K562 (cell line): Measurements from ENCODE around the gene CSAD. TPM values are rescaled to one million over a fixed set of nuclear protein-coding genes. Genes with fewer than 3 reads are reported as not detected.

Source experiments
- ATAC-seq: fragments of 200-7000 bp; cut with Tn5 transposase; 3 replicates; pipeline ENCODE4 v1.9.1; 2020; ENCODE audit warnings: moderate library complexity
- BruUV-seq: library from RNA; stranded (reverse); fragments of 400-500 nt; replicated peaks from 2 replicates; lab custom pipeline; 2021; lab: Mats Ljungman, UMichigan
- CTCF ChIA-PET: fragments of 300-600 bp; formaldehyde crosslinking; extraction: SDS; loops from one replicate; lab custom pipeline; 2021; ENCODE audit warnings: low intra/inter-chr PET ratio; lab: Yijun Ruan, JAX
- POLR2A ChIA-PET: fragments of 300-600, 350-650 bp; sonication (Branson Sonifier 250); formaldehyde crosslinking; extraction: SDS; loops from one replicate; lab custom pipeline; 2021; ENCODE audit warnings: antibody characterized with exemption, inconsistent platforms; lab: Yijun Ruan, JAX
- DNase-seq, 4 experiments: peaks; one replicate each; pipeline versions ENCODE4 v3.0.0 to v3.0.0-alpha.2; 2011 to 2018; ENCODE audit warnings: low spot score in 3 of 4, mixed read lengths in 3 of 4; ENCODE audit errors: extremely low read depth in 1 of 4
- FAIRE-seq: peaks from 2 replicates; lab custom pipeline; 2011; peaks lifted over from hg19 to GRCh38; lab: Jason Lieb, UNC
- H2AFZ ChIP-seq: 2 replicates; pipeline ENCODE4 v1.6.0; 2011; ENCODE audit warnings: low read depth, low read length, control low read depth, inconsistent platforms
- H3K27ac ChIP-seq: fragments of 200-600 bp; 3 replicates; pipeline ENCODE4 v1.8.0; 2011; ENCODE audit warnings: low read depth, mild to moderate bottlenecking, control low read depth, inconsistent platforms, low read length, moderate library complexity, mixed read lengths; ENCODE audit errors: extremely low read depth
- H3K27me3 ChIP-seq, 2 experiments: fragments of 300-600 bp in 1 of 2; 2 replicates in 1 of 2; 3 replicates in 1 of 2; pipeline versions ENCODE4 v1.6.0 to v1.8.0; 2011; ENCODE audit warnings: inconsistent platforms in 2 of 2, low read length in 2 of 2, mild to moderate bottlenecking in 1 of 2, mixed read lengths in 1 of 2, moderate library complexity in 1 of 2; ENCODE audit not compliant: control insufficient read depth in 2 of 2, insufficient read depth in 2 of 2
- H3K36me3 ChIP-seq: fragments of 300-600 bp; 3 replicates; pipeline ENCODE4 v1.8.0; 2011; ENCODE audit warnings: mild to moderate bottlenecking, low read length, inconsistent platforms; ENCODE audit not compliant: control insufficient read depth, insufficient read depth
- H3K4me1 ChIP-seq, 2 experiments: fragments of 200-600 bp in 1 of 2; replicated peaks in 1 of 2; 2 replicates in 1 of 2; 3 replicates in 1 of 2; pipeline versions ENCODE4 v1.5.1 to v1.8.0; 2011; ENCODE audit warnings: inconsistent platforms in 2 of 2, low read length in 2 of 2, mild to moderate bottlenecking in 1 of 2, mixed read lengths in 1 of 2, moderate library complexity in 1 of 2; ENCODE audit not compliant: control insufficient read depth in 2 of 2, insufficient read depth in 2 of 2
- H3K4me2 ChIP-seq: 2 replicates; pipeline ENCODE4 v1.6.1; 2011; ENCODE audit warnings: low read length, control low read depth, inconsistent platforms, mixed read lengths; ENCODE audit not compliant: insufficient read depth
- H3K4me3 ChIP-seq: fragments of 200-600 bp; sonication (generic), shearing (Covaris generic); 2 replicates; pipeline ENCODE4 v1.5.1; 2016; ENCODE audit warnings: control low read depth, inconsistent platforms
- H3K79me2 ChIP-seq: fragments of 200-600 bp; 3 replicates; pipeline ENCODE4 v1.8.0; 2011; ENCODE audit warnings: low read length, inconsistent platforms; ENCODE audit not compliant: control insufficient read depth, insufficient read depth
- H3K9ac ChIP-seq, 2 experiments: 2 replicates each; pipeline versions ENCODE4 v1.6.0 to v1.6.1; 2011; ENCODE audit warnings: low read depth in 2 of 2, low read length in 2 of 2, control low read depth in 1 of 2, inconsistent platforms in 1 of 2, mild to moderate bottlenecking in 1 of 2, mixed read lengths in 1 of 2; ENCODE audit not compliant: insufficient read depth in 1 of 2
- H3K9me1 ChIP-seq: one replicate; pipeline ENCODE4 v1.6.0; 2011; ENCODE audit warnings: inconsistent platforms, mild to moderate bottlenecking, low read length, moderate library complexity; ENCODE audit not compliant: control insufficient read depth, insufficient read depth
- H3K9me3 ChIP-seq: replicated peaks from 2 replicates; pipeline ENCODE4 v1.5.1; 2011; ENCODE audit warnings: low read depth, low read length, inconsistent platforms; ENCODE audit not compliant: control insufficient read depth, insufficient read depth
- H4K20me1 ChIP-seq: replicated peaks from 2 replicates; pipeline ENCODE4 v1.6.1; 2011; ENCODE audit warnings: low read length, inconsistent platforms, mixed read lengths; ENCODE audit not compliant: control insufficient read depth, insufficient read depth
- CEBPZ ChIP-seq: fragments of 150-350 bp; IDR thresholded peaks from 2 replicates; pipeline ENCODE4 v1.6.1; 2014; ENCODE audit warnings: low read depth, mild to moderate bottlenecking, low read length, borderline replicate concordance
- FOSL1 ChIP-seq: fragments of 200-800 bp; sonication (Bioruptor generic); conservative IDR thresholded peaks from 2 replicates; pipeline ENCODE4 v1.6.1; 2016; ENCODE audit warnings: missing genetic modification characterization, missing compliant biosample characterization
- MYBL2 ChIP-seq, 2 experiments: fragments of 450-650 bp in 1 of 2; sonication (generic) in 1 of 2; formaldehyde crosslinking in 1 of 2; IDR thresholded peaks; 2 replicates each; pipeline versions ENCODE4 v1.6.1 to v1.8.1; 2017 to 2022; ENCODE audit warnings: borderline replicate concordance in 1 of 2, inconsistent platforms in 1 of 2, low read depth in 1 of 2, mild to moderate bottlenecking in 1 of 2, missing genetic modification reagents in 1 of 2, moderate library complexity in 1 of 2
- ZNF639 ChIP-seq, 2 experiments: fragments of 200-800 bp in 1 of 2; sonication (Bioruptor generic) in 1 of 2; sonication (generic) in 1 of 2; formaldehyde crosslinking in 1 of 2; IDR thresholded peaks in 1 of 2; conservative IDR thresholded peaks in 1 of 2; 2 replicates each; pipeline versions ENCODE4 v1.5.0 to v1.6.1; 2016 to 2020; ENCODE audit warnings: missing compliant biosample characterization in 1 of 2, missing genetic modification characterization in 1 of 2, missing genetic modification reagents in 1 of 2
- WGBS: fragments of 100-300 bp; shearing (Covaris generic); methylation state at CpG from one replicate; pipeline ENCODE4 v1.1.6; 2016; ENCODE audit warnings: low coverage, mixed read lengths; ENCODE audit not compliant: insufficient coverage; ENCODE audit errors: missing lambda C conversion rate; 5-methylcytosine and 5-hydroxymethylcytosine counted together
- in situ Hi-C: fragments of 300-500 bp; cut with MboI; formaldehyde crosslinking; loops from 4 replicates; pipeline ENCODE4 v1.15.0; 2018; ENCODE audit warnings: inconsistent platforms, mixed read lengths
- intact Hi-C: fragments of 100-400 bp; cut with micrococcal nuclease; formaldehyde crosslinking; loops from 2 replicates; pipeline ENCODE4 v1.14.2; 2022
- polyA plus RNA-seq, 8 experiments: library from polyadenylated mRNA; depleted of rRNA in 4 of 8; stranded (reverse) in 5 of 8; unstranded in 3 of 8; fragments of >200 nt; fragmentation: Nextera tagmentation in 2 of 8; fragmentation: Illumina TruSeq in 1 of 8; extraction: Ambion mirVana in 2 of 8; extraction: Trizol in 1 of 8; gene quantifications; 2 replicates each; pipeline versions ENCODE4 v1.2.1 to v1.2.3, GENCODE V29; 2011 to 2014; ENCODE audit warnings: inconsistent platforms in 1 of 8, missing spikeins in 1 of 8
- total RNA-seq, 7 experiments: library from RNA; depleted of rRNA in 6 of 7; stranded (reverse); fragments of >200 nt in 6 of 7; fragmentation: Illumina TruSeq in 2 of 7; extraction: Trizol in 2 of 7; gene quantifications; 2 replicates each; pipeline versions ENCODE4 v1.2.1 to v1.2.3, GENCODE V29; 2011 to 2021; ENCODE audit warnings: low replicate concordance in 1 of 7

The CSAD gene
- total and polyA plus RNA-seq, 9 of the 15 experiments (the other 6 are each of a cell fraction or from before 2014, with no cell fraction given), result 1.8 to 19.6 (median 8.1) TPM

GRCh38 chr12:53173085-53173715 lies 7.5 kb downstream of the CSAD start:
- in situ Hi-C loops, result no loop called here
- BruUV-seq, result no TSS peak
- Histone ChIP-seq H3K9ac (peak overlapping the region in 1 of 2 experiments; percentile 81; a peak in 2 of 4 replicates), H4K20me1 (no peaks in the 10 kb centered on the region), H3K4me3 (no peak overlapping the region), H3K9me1 (no peaks in the 10 kb centered on the region), H3K4me1 (peaks cover 13 to 22% of the 10 kb centered on the region in 2 experiments)
- no peak for FAIRE-seq
- peak in 1 of 4 experiments; percentile 5 for DNase-seq
- CTCF ChIA-PET, result no interaction called here
- TF ChIP-seq CEBPZ (no peak), FOSL1 (tag) (0 out of 2 replicates have a peak, but pooled peaks have one; percentile 28), ZNF639 (CRISPR knock-in tag; conservative IDR thresholded peaks at IDR 0.05 in 1 of 2, IDR thresholded peaks at IDR 0.05 in 1 of 2) (no peak), MYBL2 (IDR thresholded peaks at IDR 0.05; ENCODE audit: low read depth) (no peak), MYBL2 (CRISPR knock-in tag; IDR thresholded peaks at IDR 0.05; ENCODE audit: borderline replicate concordance) (no peak)
- TF ChIP-seq, all 486 proteins: peak for 1
- Histone ChIP-seq H3K27ac (no peak overlapping the region), H3K4me2 (no peak overlapping the region), H3K27me3 (no peaks in the 10 kb centered on the region), H2AFZ (no peak overlapping the region), H3K79me2 (no peaks in the 10 kb centered on the region), H3K9me3 (no peaks in the 10 kb centered on the region), H3K36me3 (no peaks in the 10 kb centered on the region)
- POLR2A ChIA-PET, result interaction anchor here (3.6 kb wide), 1 partner anchor 13 kb away, joined by 15 read pairs; no protein-coding TSS in a partner anchor
- 61% methylated on average over 6 of the region's 10 CpGs for WGBS
- ATAC-seq, result no peak; the same call in 1 of the 3 replicates
- intact Hi-C loops, result no loop called here
